GM12878 (cell line): ENCODE measurements around the gene COPE. TPM values are rescaled to one million over a fixed set of nuclear protein-coding genes. Genes with fewer than 3 reads are reported as not detected.

Experiments used
- BCL3 ChIP-seq: IDR thresholded peaks from 2 replicates; pipeline ENCODE4 v1.6.1; 2011; ENCODE audit warnings: borderline replicate concordance, low read depth, mild to moderate bottlenecking, moderate library complexity, low read length; ENCODE audit not compliant: insufficient read depth, poor library complexity, severe bottlenecking
- E2F8 ChIP-seq: fragments of 450-650 bp; IDR thresholded peaks from 2 replicates; pipeline ENCODE4 v1.6.1; 2018; ENCODE audit warnings: mild to moderate bottlenecking, low read depth, moderate library complexity; ENCODE audit not compliant: partially characterized antibody
- EP300 ChIP-seq, 2 experiments: fragments of 150-350 bp in 1 of 2; IDR thresholded peaks; 2 replicates each; pipeline ENCODE4 v1.6.1; 2011 to 2012; ENCODE audit warnings: low read depth in 2 of 2, low read length in 2 of 2, borderline replicate concordance in 1 of 2, improper control_type of control experiment in 1 of 2, inconsistent platforms in 1 of 2; ENCODE audit not compliant: control insufficient read depth in 1 of 2
- KDM1A ChIP-seq: fragments of 200-600 bp; sonication (generic); IDR thresholded peaks from 2 replicates; pipeline ENCODE4 v1.6.1; 2016; ENCODE audit warnings: borderline replicate concordance
- PAX5 ChIP-seq: IDR thresholded peaks from 2 replicates; pipeline ENCODE4 v1.6.1; 2011; ENCODE audit warnings: low read depth, low read length, borderline replicate concordance
- ZNF592 ChIP-seq: fragments of 450-650 bp; IDR thresholded peaks from 2 replicates; pipeline ENCODE4 v1.6.1; 2017; ENCODE audit warnings: mild to moderate bottlenecking, moderate library complexity
- polyA plus RNA-seq, 11 experiments: library from polyadenylated mRNA; depleted of rRNA in 4 of 11; unstranded in 6 of 11; stranded (reverse) in 5 of 11; fragments of >200 nt; fragmentation: Nextera tagmentation in 4 of 11; fragmentation: Illumina TruSeq in 1 of 11; extraction: Ambion mirVana in 4 of 11; extraction: Trizol in 1 of 11; gene quantifications; 1 replicate in 1 of 11; 2 replicates in 10 of 11; pipeline versions ENCODE4 v1.2.1 to v1.2.3, GENCODE V29; 2011 to 2016; ENCODE audit warnings: inconsistent platforms in 2 of 11, missing spikeins in 2 of 11, low read depth in 1 of 11
- total RNA-seq, 4 experiments: library from RNA; depleted of rRNA in 3 of 4; stranded (reverse); fragments of >200 nt in 3 of 4; fragmentation: Illumina TruSeq in 1 of 4; extraction: Trizol in 1 of 4; gene quantifications; 2 replicates each; pipeline versions ENCODE4 v1.2.1 to v1.2.3, GENCODE V29; 2013 to 2021

The COPE gene
- total and polyA plus RNA-seq, 10 of the 15 experiments (the other 5 are each of a cell fraction or from before 2014, with no cell fraction given) = 3.5 to 464 (median 222) TPM

- no peak for TF ChIP-seq E2F8
- no peak for TF ChIP-seq EP300 (IDR thresholded peaks at IDR 0.05; ENCODE audit: borderline replicate concordance in 1 of 2, control insufficient read depth in 1 of 2, low read depth in 2 of 2, low read length in 2 of 2)
- no peak for TF ChIP-seq ZNF592
- no peak for TF ChIP-seq PAX5
- TF ChIP-seq KDM1A = no peak
- no peak for TF ChIP-seq BCL3
These were observed 51.4 kb downstream of the COPE start (continued) for GRCh38 chr19:18867751-18868150.
